Gastroesophageal sphincter (tissue), 3 donors: ENCODE measurements around the gene TMEM198.

Experiments
- EP300 ChIP-seq: sonication (generic); formaldehyde crosslinking; IDR thresholded peaks from one replicate; pipeline ENCODE4 v1.6.1; 2017; ENCODE audit warnings: antibody characterized with exemption, mild to moderate bottlenecking
- POLR2A ChIP-seq, 2 donors: fragments of 450-650 bp; IDR thresholded peaks; one replicate each; pipeline ENCODE4 v1.6.1; 2017; ENCODE audit warnings: antibody characterized with exemption in 2 of 2, mild to moderate bottlenecking in 2 of 2, moderate library complexity in 1 of 2
- POLR2AphosphoS5 ChIP-seq: sonication (generic); formaldehyde crosslinking; IDR thresholded peaks from one replicate; pipeline ENCODE4 v1.6.1; 2017; ENCODE audit warnings: antibody characterized with exemption
- TF ChIP-seq, protein P1 (sequence below), 4 experiments: fragments of 200-600 bp in 2 of 4; fragments of 450-650 bp in 2 of 4; sonication (generic) in 1 of 4; IDR thresholded peaks; one replicate each; pipeline ENCODE4 v1.5.1; 2017 to 2019; ENCODE audit warnings: antibody characterized with exemption in 4 of 4, mild to moderate bottlenecking in 2 of 4, moderate library complexity in 2 of 4

DNA sequence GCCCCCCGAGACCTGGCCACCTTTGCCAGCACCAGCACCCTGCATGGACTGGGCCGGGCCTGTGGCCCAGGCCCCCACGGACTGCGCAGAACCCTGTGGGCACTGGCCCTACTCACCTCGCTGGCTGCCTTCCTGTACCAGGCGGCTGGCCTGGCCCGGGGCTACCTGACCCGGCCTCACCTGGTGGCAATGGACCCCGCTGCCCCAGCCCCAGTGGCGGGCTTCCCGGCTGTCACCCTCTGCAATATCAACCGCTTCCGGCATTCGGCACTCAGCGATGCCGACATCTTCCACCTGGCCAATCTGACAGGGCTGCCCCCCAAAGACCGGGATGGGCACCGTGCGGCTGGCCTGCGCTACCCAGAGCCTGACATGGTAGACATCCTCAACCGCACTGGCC lies 29.0 kb upstream of the TMEM198 start:
- TF ChIP-seq, protein P1, sequence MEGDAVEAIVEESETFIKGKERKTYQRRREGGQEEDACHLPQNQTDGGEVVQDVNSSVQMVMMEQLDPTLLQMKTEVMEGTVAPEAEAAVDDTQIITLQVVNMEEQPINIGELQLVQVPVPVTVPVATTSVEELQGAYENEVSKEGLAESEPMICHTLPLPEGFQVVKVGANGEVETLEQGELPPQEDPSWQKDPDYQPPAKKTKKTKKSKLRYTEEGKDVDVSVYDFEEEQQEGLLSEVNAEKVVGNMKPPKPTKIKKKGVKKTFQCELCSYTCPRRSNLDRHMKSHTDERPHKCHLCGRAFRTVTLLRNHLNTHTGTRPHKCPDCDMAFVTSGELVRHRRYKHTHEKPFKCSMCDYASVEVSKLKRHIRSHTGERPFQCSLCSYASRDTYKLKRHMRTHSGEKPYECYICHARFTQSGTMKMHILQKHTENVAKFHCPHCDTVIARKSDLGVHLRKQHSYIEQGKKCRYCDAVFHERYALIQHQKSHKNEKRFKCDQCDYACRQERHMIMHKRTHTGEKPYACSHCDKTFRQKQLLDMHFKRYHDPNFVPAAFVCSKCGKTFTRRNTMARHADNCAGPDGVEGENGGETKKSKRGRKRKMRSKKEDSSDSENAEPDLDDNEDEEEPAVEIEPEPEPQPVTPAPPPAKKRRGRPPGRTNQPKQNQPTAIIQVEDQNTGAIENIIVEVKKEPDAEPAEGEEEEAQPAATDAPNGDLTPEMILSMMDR (IDR thresholded peaks at IDR 0.05): no peak
- TF ChIP-seq POLR2A (IDR thresholded peaks at IDR 0.05): no peak
- TF ChIP-seq EP300: no peak
- TF ChIP-seq POLR2AphosphoS5: no peak
